Measurements from ENCODE around the gene PIH1D1.
A peak's percentile ranks its signal among the peaks of the same experiment; 100 is the strongest.

PIH1D1 gene

GRCh38 chr19:49423071-49423984, 28.3 kb downstream of the PIH1D1 start, which contains the start of gene PTH2:
Gene PTH2 (minus strand): TSS chr19:49423441. CDS start chr19:49423339, 102 bp downstream.
- DNase-seq (ENCODE audit: low read depth in 2 of 2): no peak
- no peak for TF ChIP-seq CTCF (IDR thresholded peaks at IDR 0.05; ENCODE audit: low read depth, low read length)
- no peak within 1 kb of the TSS for H3K4me3 ChIP-seq (replicated peaks in 1 of 2; ENCODE audit: low read depth in 2 of 2, low read length in 2 of 2)

GRCh38 chr19:49422407-49423070, 29.1 kb downstream of the PIH1D1 start:
- no peak overlapping the region for H3K4me3 ChIP-seq (replicated peaks in 1 of 2; ENCODE audit: low read depth in 2 of 2, low read length in 2 of 2)
- peak in 1 of 2 donors; percentile 50 for DNase-seq (ENCODE audit: low read depth in 2 of 2)

GRCh38 chr19:49421878-49422202, 29.8 kb downstream of the PIH1D1 start:
- no peak overlapping the region for H3K4me3 ChIP-seq (replicated peaks in 1 of 2; ENCODE audit: low read depth in 2 of 2, low read length in 2 of 2)
- TF ChIP-seq CTCF (IDR thresholded peaks at IDR 0.05; ENCODE audit: low read depth, low read length): no peak
- no peak for DNase-seq (ENCODE audit: low read depth in 2 of 2)

More at GRCh38 chr19:49422407-49423070, 29.1 kb downstream of the PIH1D1 start:
- peak; percentile 32 for TF ChIP-seq CTCF (IDR thresholded peaks at IDR 0.05; ENCODE audit: low read depth, low read length)

GRCh38 chr19:49421039-49421877, 30.4 kb downstream of the PIH1D1 start:
- DNase-seq (ENCODE audit: low read depth in 2 of 2): peak; percentile 61 to 75
- peak overlapping the region in 1 of 2 donors; percentile 30 for H3K4me3 ChIP-seq (replicated peaks in 1 of 2; ENCODE audit: low read depth in 2 of 2, low read length in 2 of 2)
- TF ChIP-seq CTCF (IDR thresholded peaks at IDR 0.05; ENCODE audit: low read depth, low read length): no peak

GRCh38 chr19:49420227-49420626, 31.4 kb downstream of the PIH1D1 start:
- TF ChIP-seq CTCF (IDR thresholded peaks at IDR 0.05; ENCODE audit: low read depth, low read length): no peak
- DNase-seq (ENCODE audit: low read depth in 2 of 2): no peak
- H3K4me3 ChIP-seq (replicated peaks in 1 of 2; ENCODE audit: low read depth in 2 of 2, low read length in 2 of 2): no peak overlapping the region

- TF ChIP-seq CTCF (IDR thresholded peaks at IDR 0.05; ENCODE audit: low read depth, low read length): no peak
- no peak for DNase-seq (ENCODE audit: low read depth in 2 of 2)
- H3K4me3 ChIP-seq (replicated peaks in 1 of 2; ENCODE audit: low read depth in 2 of 2, low read length in 2 of 2): no peak overlapping the region
These were observed 32.4 kb downstream of the PIH1D1 start for GRCh38 chr19:49419173-49419572.

Data from cardiac fibroblast (primary cell).